GM19035 (cell line): Measurements from ENCODE around the gene RCL1.
"Not testable (repeated sequence)": the region's sequence is repeated elsewhere in the genome, so short reads cannot be mapped to it uniquely, and the experiment has no call there.

Source experiments
- ATAC-seq: cut with Tn5 transposase; IDR thresholded peaks from one replicate; pipeline ENCODE4 v1.9.1; 2021; ENCODE audit not compliant: unreplicated experiment

The RCL1 gene

GRCh38 chr9:4781408-4781807 lies 11.3 kb upstream of the RCL1 start:
- no peak for ATAC-seq

GRCh38 chr9:4783191-4783590 lies 9.6 kb upstream of the RCL1 start:
- not testable (repeated sequence) for ATAC-seq

GRCh38 chr9:4784403-4784802 lies 8.3 kb upstream of the RCL1 start:
- ATAC-seq = no peak

GRCh38 chr9:4786599-4786998 lies 6.1 kb upstream of the RCL1 start:
- ATAC-seq = no peak

GRCh38 chr9:4787876-4788275 lies 4.9 kb upstream of the RCL1 start:
- no peak for ATAC-seq

- no peak for ATAC-seq
Observed at GRCh38 chr9:4788703-4789102, 4.0 kb upstream of the RCL1 start.

- ATAC-seq = peak; percentile 25
Observed at GRCh38 chr9:4792054-4792571, 631 bp upstream of the RCL1 start.

GRCh38 chr9:4793459-4794395 lies 983 bp downstream of the RCL1 start:
- no peak for ATAC-seq

- no peak for ATAC-seq
Observed at GRCh38 chr9:4794691-4795090, 1.9 kb downstream of the RCL1 start.

GRCh38 chr9:4795108-4795507 lies 2.4 kb downstream of the RCL1 start:
- ATAC-seq = not testable (repeated sequence)

- no peak for ATAC-seq
Observed at GRCh38 chr9:4796530-4796929, 3.8 kb downstream of the RCL1 start.

- ATAC-seq = no peak
Observed at GRCh38 chr9:4796988-4797853, 4.5 kb downstream of the RCL1 start.

GRCh38 chr9:4797854-4798150 lies 5.1 kb downstream of the RCL1 start:
- no peak for ATAC-seq

- no peak for ATAC-seq
Observed at GRCh38 chr9:4798281-4799032, 5.7 kb downstream of the RCL1 start.

- ATAC-seq = no peak
Observed at GRCh38 chr9:4799033-4799430, 6.3 kb downstream of the RCL1 start.

- ATAC-seq = no peak
Observed at GRCh38 chr9:4799775-4800174, 7.0 kb downstream of the RCL1 start.

- no peak for ATAC-seq
Observed at GRCh38 chr9:4801156-4801555, 8.4 kb downstream of the RCL1 start.

- no peak for ATAC-seq
Observed at GRCh38 chr9:4803670-4804530, 11.2 kb downstream of the RCL1 start.

GRCh38 chr9:4804531-4805016 lies 11.8 kb downstream of the RCL1 start:
- ATAC-seq = no peak
